H1 (cell line): Measurements from ENCODE around the gene GALNT9. TPM values are rescaled to one million over a fixed set of nuclear protein-coding genes. Genes with fewer than 3 reads are reported as not detected.

Experiments used
- CTCF ChIA-PET: fragments of 300-600 bp; sonication (Branson Sonifier 250); formaldehyde crosslinking; loops from one replicate; lab custom pipeline; 2021; ENCODE audit not compliant: partially characterized antibody; lab: Charles Lee
- POLR2A ChIA-PET: fragments of 300-600 bp; sonication (Branson Sonifier 250); formaldehyde crosslinking; loops from one replicate; lab custom pipeline; 2021; ENCODE audit warnings: inconsistent platforms; ENCODE audit not compliant: partially characterized antibody; lab: Charles Lee
- DNase-seq, 2 experiments: peaks; one replicate each; pipeline versions ENCODE4 v3.0.0 to v3.0.0-alpha.2; 2010 to 2022; ENCODE audit warnings: low spot score in 2 of 2, low read depth in 1 of 2, mixed read lengths in 1 of 2
- FAIRE-seq: peaks from 2 replicates; lab custom pipeline; 2011; peaks lifted over from hg19 to GRCh38; lab: Jason Lieb, UNC
- H2AFZ ChIP-seq: 2 replicates; pipeline ENCODE4 v1.8.1; 2012; ENCODE audit warnings: low read length, inconsistent platforms
- H2AK5ac ChIP-seq: 2 replicates; pipeline ENCODE4 v1.6.1; 2013; ENCODE audit warnings: low read depth, low read length
- H2BK120ac ChIP-seq: replicated peaks from 2 replicates; pipeline ENCODE3; 2013; ENCODE audit warnings: low read depth, low read length, inconsistent platforms
- H2BK12ac ChIP-seq: 2 replicates; pipeline ENCODE4 v1.6.1; 2013; ENCODE audit warnings: low read depth, low read length
- H2BK15ac ChIP-seq: 2 replicates; pipeline ENCODE4 v1.6.1; 2013; ENCODE audit warnings: low read length
- H2BK20ac ChIP-seq: 2 replicates; pipeline ENCODE4 v1.6.1; 2013; ENCODE audit warnings: low read length
- H2BK5ac ChIP-seq: 2 replicates; pipeline ENCODE4 v1.6.1; 2013; ENCODE audit warnings: low read depth, low read length
- H3K14ac ChIP-seq: 2 replicates; pipeline ENCODE4 v1.6.1; 2013; ENCODE audit warnings: inconsistent platforms; ENCODE audit not compliant: insufficient read length
- H3K18ac ChIP-seq: 2 replicates; pipeline ENCODE4 v1.6.1; 2013; ENCODE audit warnings: low read length; ENCODE audit errors: extremely low read depth
- H3K23ac ChIP-seq: 2 replicates; pipeline ENCODE4 v1.6.1; 2013; ENCODE audit warnings: inconsistent platforms; ENCODE audit not compliant: insufficient read length
- H3K23me2 ChIP-seq: 2 replicates; pipeline ENCODE4 v1.6.1; 2013; ENCODE audit warnings: low read depth, low read length
- H3K27ac ChIP-seq: 2 replicates; pipeline ENCODE4 v1.6.1; 2011; ENCODE audit warnings: low read depth, low read length, inconsistent platforms
- H3K27me3 ChIP-seq, 4 experiments: replicated peaks in 1 of 4; 1 replicate in 1 of 4; 2 replicates in 3 of 4; pipeline versions ENCODE4 v1.6.1 to v1.8.1; 2011 to 2013; ENCODE audit warnings: low read length in 3 of 4, mild to moderate bottlenecking in 3 of 4, inconsistent platforms in 2 of 4, mixed read lengths in 2 of 4, moderate library complexity in 1 of 4; ENCODE audit not compliant: control insufficient read depth in 3 of 4, insufficient read depth in 3 of 4; ENCODE audit errors: extremely low read depth in 1 of 4
- H3K36me3 ChIP-seq, 4 experiments: 2 replicates each; pipeline versions ENCODE4 v1.6.1 to v1.8.1; 2011 to 2013; ENCODE audit warnings: mild to moderate bottlenecking in 4 of 4, low read length in 3 of 4, moderate library complexity in 2 of 4, control low read depth in 1 of 4, inconsistent platforms in 1 of 4; ENCODE audit not compliant: insufficient read depth in 4 of 4, control insufficient read depth in 2 of 4
- H3K4ac ChIP-seq: replicated peaks from 2 replicates; pipeline ENCODE3; 2013; ENCODE audit warnings: low read length, low read depth, mixed read lengths, inconsistent platforms; ENCODE audit not compliant: insufficient read length
- H3K4me1 ChIP-seq, 4 experiments: replicated peaks in 1 of 4; 1 replicate in 1 of 4; 2 replicates in 3 of 4; pipeline versions ENCODE4 v1.6.1 to v1.8.1; 2011 to 2013; ENCODE audit warnings: low read length in 3 of 4, inconsistent platforms in 2 of 4, mixed read lengths in 1 of 4; ENCODE audit not compliant: insufficient read depth in 4 of 4, control insufficient read depth in 3 of 4
- H3K4me2 ChIP-seq, 2 experiments: 2 replicates each; pipeline versions ENCODE4 v1.6.1 to v1.8.1; 2011 to 2013; ENCODE audit warnings: low read depth in 2 of 2, low read length in 2 of 2, control low read depth in 1 of 2, inconsistent platforms in 1 of 2, mild to moderate bottlenecking in 1 of 2; ENCODE audit not compliant: insufficient read depth in 1 of 2
- H3K4me3 ChIP-seq, 4 experiments: fragments of 200-600, 300-600 bp in 1 of 4; sonication (generic), shearing (Covaris generic), sonication (Bioruptor Twin) in 1 of 4; 2 replicates each; pipeline versions ENCODE4 v1.5.1 to v1.8.1; 2011 to 2016; ENCODE audit warnings: low read length in 4 of 4, low read depth in 3 of 4, control low read depth in 2 of 4, inconsistent platforms in 2 of 4, mild to moderate bottlenecking in 2 of 4, mixed read lengths in 1 of 4, moderate library complexity in 1 of 4; ENCODE audit not compliant: insufficient read depth in 2 of 4; ENCODE audit errors: extremely low read depth in 1 of 4
- H3K56ac ChIP-seq: replicated peaks from 2 replicates; pipeline ENCODE3; 2013; ENCODE audit warnings: low read depth, mild to moderate bottlenecking, mixed read lengths, low read length, inconsistent platforms; ENCODE audit not compliant: insufficient read length
- H3K79me1 ChIP-seq: 2 replicates; pipeline ENCODE4 v1.6.1; 2013; ENCODE audit warnings: low read depth, low read length, control low read depth
- H3K79me2 ChIP-seq, 2 experiments: 2 replicates each; pipeline versions ENCODE4 v1.6.1 to v1.8.1; 2012 to 2013; ENCODE audit warnings: low read length in 2 of 2, mild to moderate bottlenecking in 2 of 2, inconsistent platforms in 1 of 2; ENCODE audit not compliant: insufficient read depth in 2 of 2, control insufficient read depth in 1 of 2
- H3K9ac ChIP-seq, 4 experiments: replicated peaks in 1 of 4; 1 replicate in 1 of 4; 2 replicates in 3 of 4; pipeline versions ENCODE4 v1.6.1 to v1.8.1; 2011 to 2013; ENCODE audit warnings: low read depth in 3 of 4, low read length in 3 of 4, control low read depth in 2 of 4, mild to moderate bottlenecking in 2 of 4, moderate library complexity in 2 of 4, inconsistent platforms in 1 of 4; ENCODE audit errors: extremely low read depth in 1 of 4
- H3K9me3 ChIP-seq, 2 experiments: 2 replicates each; pipeline versions ENCODE4 v1.6.1 to v1.8.1; 2012 to 2013; ENCODE audit warnings: mild to moderate bottlenecking in 2 of 2, moderate library complexity in 2 of 2, control low read depth in 1 of 2, inconsistent platforms in 1 of 2, low read depth in 1 of 2, low read length in 1 of 2, mixed read lengths in 1 of 2; ENCODE audit not compliant: insufficient read depth in 2 of 2
- H4K20me1 ChIP-seq, 2 experiments: replicated peaks in 1 of 2; 2 replicates each; pipeline versions ENCODE3 to v1.8.1; 2011 to 2013; ENCODE audit warnings: inconsistent platforms in 2 of 2, low read length in 2 of 2, mild to moderate bottlenecking in 1 of 2; ENCODE audit not compliant: insufficient read depth in 2 of 2, control insufficient read depth in 1 of 2
- H4K5ac ChIP-seq: 2 replicates; pipeline ENCODE4 v1.6.1; 2013; ENCODE audit warnings: low read length, low read depth, mixed read lengths, inconsistent platforms; ENCODE audit not compliant: insufficient read length
- H4K8ac ChIP-seq: 2 replicates; pipeline ENCODE4 v1.8.0; 2013; ENCODE audit warnings: mild to moderate bottlenecking, moderate library complexity, low read length, inconsistent platforms; ENCODE audit not compliant: insufficient read depth; ENCODE audit errors: extremely low read depth
- H4K91ac ChIP-seq: replicated peaks from 2 replicates; pipeline ENCODE3; 2013; ENCODE audit warnings: low read length, mixed read lengths, inconsistent platforms; ENCODE audit not compliant: insufficient read length
- ASH2L ChIP-seq: fragments of 200-600, 300-600 bp; sonication (generic); IDR thresholded peaks from one replicate; pipeline ENCODE4 v1.7.1; 2017; ENCODE audit warnings: low read length
- CHD1 ChIP-seq: IDR thresholded peaks from 2 replicates; pipeline ENCODE4 v1.6.1; 2012; ENCODE audit warnings: low read depth, low read length, improper control_type of control experiment
- EP300 ChIP-seq, 2 experiments: IDR thresholded peaks; 1 replicate in 1 of 2; 2 replicates in 1 of 2; pipeline ENCODE4 v1.6.1; 2011 to 2012; ENCODE audit warnings: low read depth in 2 of 2, low read length in 2 of 2, mild to moderate bottlenecking in 2 of 2, borderline replicate concordance in 1 of 2, inconsistent platforms in 1 of 2, moderate library complexity in 1 of 2
- POLR2A ChIP-seq, 2 experiments: IDR thresholded peaks; 1 replicate in 1 of 2; 2 replicates in 1 of 2; pipeline ENCODE4 v1.6.1; 2011; ENCODE audit warnings: low read depth in 2 of 2, low read length in 2 of 2, mild to moderate bottlenecking in 2 of 2; ENCODE audit errors: control extremely low read depth in 1 of 2
- RAD21 ChIP-seq, 2 experiments: IDR thresholded peaks in 1 of 2; conservative IDR thresholded peaks in 1 of 2; 2 replicates each; pipeline ENCODE4 v1.6.1; 2011; ENCODE audit warnings: low read depth in 2 of 2, low read length in 2 of 2, improper control_type of control experiment in 1 of 2, inconsistent platforms in 1 of 2, mild to moderate bottlenecking in 1 of 2, moderate library complexity in 1 of 2
- SIN3A ChIP-seq, 2 experiments: IDR thresholded peaks in 1 of 2; conservative IDR thresholded peaks in 1 of 2; 2 replicates each; pipeline ENCODE4 v1.6.1; 2011 to 2012; ENCODE audit warnings: low read length in 2 of 2, improper control_type of control experiment in 1 of 2, low read depth in 1 of 2, mild to moderate bottlenecking in 1 of 2
- SP2 ChIP-seq: IDR thresholded peaks from 2 replicates; pipeline ENCODE4 v1.6.1; 2012; ENCODE audit warnings: mild to moderate bottlenecking, low read length, inconsistent platforms
- SRF ChIP-seq: IDR thresholded peaks from 2 replicates; pipeline ENCODE4 v1.6.1; 2011; ENCODE audit warnings: mild to moderate bottlenecking, low read depth, low read length, moderate library complexity
- TBP ChIP-seq: IDR thresholded peaks from 2 replicates; pipeline ENCODE4 v1.6.1; 2011; ENCODE audit warnings: low read depth, low read length, improper control_type of control experiment
- TEAD4 ChIP-seq: IDR thresholded peaks from 2 replicates; pipeline ENCODE4 v1.6.1; 2012; ENCODE audit warnings: low read depth, low read length, inconsistent platforms, mixed read lengths
- USF2 ChIP-seq: IDR thresholded peaks from 2 replicates; pipeline ENCODE4 v1.6.1; 2011; ENCODE audit warnings: low read length, improper control_type of control experiment
- YY1 ChIP-seq: IDR thresholded peaks from 2 replicates; pipeline ENCODE4 v1.6.1; 2011; ENCODE audit warnings: low read depth, mild to moderate bottlenecking, low read length
- WGBS, 2 experiments: shearing (Covaris generic) in 1 of 2; methylation state at CpG; one replicate each; pipeline versions ENCODE4 v1.1.6 to v1.1.7; 2013 to 2015; ENCODE audit warnings: low lambda C conversion rate in 2 of 2, mixed read lengths in 2 of 2, inconsistent platforms in 1 of 2, low coverage in 1 of 2, missing lambda C conversion rate in 1 of 2; ENCODE audit not compliant: insufficient replicate concordance in 2 of 2, insufficient coverage in 1 of 2, insufficient read length in 1 of 2; ENCODE audit errors: extremely low coverage in 1 of 2, missing lambda C conversion rate in 1 of 2; 5-methylcytosine and 5-hydroxymethylcytosine counted together
- polyA plus RNA-seq, 7 experiments: library from polyadenylated mRNA; depleted of rRNA in 3 of 7; stranded (reverse) in 5 of 7; unstranded in 2 of 7; fragments of >200 nt in 5 of 7; fragments of 200-250 nt in 2 of 7; gene quantifications; 1 replicate in 5 of 7; 2 replicates in 1 of 7; 4 replicates in 1 of 7; pipeline versions ENCODE4 v1.2.1 to v1.2.3, GENCODE V29; 2011 to 2013; ENCODE audit warnings: missing spikeins in 2 of 7, mixed read lengths in 2 of 7
- total RNA-seq: library from RNA; stranded (reverse); fragmentation: NEBNext Ultra II Directional; extraction: Animal tissue kit (Norgen Biotek cat#: 25700); gene quantifications from 2 replicates; pipeline ENCODE4 v1.2.1, GENCODE V29; 2021

Gene GALNT9
- total and polyA plus RNA-seq, 2 of the 8 experiments (the other 6 are each of a cell fraction or from before 2014, with no cell fraction given): 2.0 to 3.6 TPM

- H2BK12ac ChIP-seq: no peak overlapping the region
- FAIRE-seq: no peak
- WGBS, 2 experiments: 72 to 100% methylated on average over 1 to 2 of the region's 2 CpGs
- no peak overlapping the region for H2BK15ac ChIP-seq
- H3K23me2 ChIP-seq: peaks cover 15% of the 10 kb centered on the region; the same call in 1 of the 2 replicates
- no peak overlapping the region for H2BK120ac ChIP-seq
- H3K4me2 ChIP-seq: no peak overlapping the region
- H3K79me1 ChIP-seq: no peaks in the 10 kb centered on the region
- H3K27me3 ChIP-seq: peaks cover 0 to 13% (median 7%) of the 10 kb centered on the region in 4 experiments; a peak in 4 of 7 replicates
- no peaks in the 10 kb centered on the region for H3K9me3 ChIP-seq
- no peak for DNase-seq
- no peak overlapping the region for H3K56ac ChIP-seq
- H3K4me1 ChIP-seq: no peaks in the 10 kb centered on the region; a peak in 1 of 7 replicates
- no peak overlapping the region for H3K14ac ChIP-seq
- H3K9ac ChIP-seq: no peak overlapping the region
- H2AK5ac ChIP-seq: no peak overlapping the region
- H2BK20ac ChIP-seq: no peak overlapping the region
- no peak overlapping the region for H3K27ac ChIP-seq
- H3K4ac ChIP-seq: no peak overlapping the region
- H4K20me1 ChIP-seq: peaks cover 0 to 11% of the 10 kb centered on the region in 2 experiments
- no peak overlapping the region for H2AFZ ChIP-seq
- ChIA-PET POLR2A (no interaction called here), CTCF (no interaction called here)
- no peak overlapping the region for H3K18ac ChIP-seq
- no peak overlapping the region for H3K4me3 ChIP-seq
- H3K36me3 ChIP-seq: no peaks in the 10 kb centered on the region
- H4K5ac ChIP-seq: no peak overlapping the region
- no peak overlapping the region for H4K91ac ChIP-seq
- no peak overlapping the region for H3K23ac ChIP-seq
- H2BK5ac ChIP-seq: no peak overlapping the region
- H3K79me2 ChIP-seq: no peaks in the 10 kb centered on the region
- no peak overlapping the region for H4K8ac ChIP-seq
- TF ChIP-seq YY1 (no peak), CHD1 (no peak), EP300 (IDR thresholded peaks at IDR 0.05; ENCODE audit: borderline replicate concordance in 1 of 2, low read depth in 2 of 2, low read length in 2 of 2) (no peak), SRF (no peak), TEAD4 (no peak), ASH2L (no peak), TBP (no peak), RAD21 (IDR thresholded peaks at IDR 0.05 in 1 of 2, conservative IDR thresholded peaks at IDR 0.05 in 1 of 2; ENCODE audit: low read depth in 2 of 2, low read length in 2 of 2) (no peak), POLR2A (IDR thresholded peaks at IDR 0.05; ENCODE audit: control extremely low read depth in 1 of 2, low read depth in 2 of 2, low read length in 2 of 2) (no peak), SIN3A (conservative IDR thresholded peaks at IDR 0.05 in 1 of 2, IDR thresholded peaks at IDR 0.05 in 1 of 2; ENCODE audit: low read depth in 1 of 2, low read length in 2 of 2) (no peak), SP2 (no peak), USF2 (no peak)
Observed at GRCh38 chr12:132166093-132166492, 163.3 kb downstream of the GALNT9 start.
